HG03066 (cell line): ENCODE results near the gene CCDC174.
"Not testable (repeated sequence)": the region's sequence is repeated elsewhere in the genome, so short reads cannot be mapped to it uniquely, and the experiment has no call there.

ENCODE experiments used
- ATAC-seq: cut with Tn5 transposase; IDR thresholded peaks from one replicate; pipeline ENCODE4 v1.9.1; 2021; ENCODE audit warnings: low read depth; ENCODE audit not compliant: unreplicated experiment

The CCDC174 gene

DNA sequence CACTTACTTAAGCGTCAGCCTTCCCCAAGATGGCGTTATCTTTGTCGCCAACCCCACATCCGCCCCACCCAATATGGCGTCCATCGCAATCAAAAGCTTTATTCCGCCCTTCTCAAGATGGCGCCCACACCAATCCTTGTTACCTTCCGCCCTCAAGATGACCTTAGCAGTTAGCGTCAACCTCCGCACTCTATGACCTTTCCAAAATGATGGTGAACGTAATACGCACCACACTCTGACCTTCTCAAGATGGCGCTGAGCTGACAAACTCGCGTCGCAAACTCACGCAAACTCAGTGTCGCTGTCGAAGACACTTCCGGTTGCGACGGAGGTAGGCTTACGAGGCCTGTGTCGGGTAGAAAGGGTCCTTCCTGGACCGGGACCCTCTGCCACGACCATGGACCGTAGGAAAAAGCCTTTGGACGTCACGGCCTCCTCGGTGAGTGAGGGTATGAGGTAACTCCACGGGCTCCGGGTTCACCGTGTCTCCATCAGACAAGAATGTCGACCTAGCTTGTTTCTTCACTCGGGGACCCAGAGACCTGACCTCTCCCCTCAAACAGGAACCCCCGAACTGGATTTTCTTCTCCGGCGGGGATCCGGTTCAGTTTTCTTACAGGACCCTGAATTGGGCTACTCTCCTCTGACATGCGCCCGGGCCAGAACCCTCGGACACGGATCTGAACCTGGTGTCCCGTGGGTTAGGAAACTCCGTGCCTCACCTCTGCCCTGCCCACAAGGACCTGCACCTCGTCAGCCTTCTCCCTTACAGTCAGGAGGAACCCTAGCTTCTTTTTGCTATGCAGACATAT lies at the start of gene CCDC174:
Gene CCDC174 (plus strand): TSS at position 323 of the 812 bp plus-strand sequence. CDS start 75 bp downstream, at position 398.
- ATAC-seq = peak; percentile 98

DNA sequence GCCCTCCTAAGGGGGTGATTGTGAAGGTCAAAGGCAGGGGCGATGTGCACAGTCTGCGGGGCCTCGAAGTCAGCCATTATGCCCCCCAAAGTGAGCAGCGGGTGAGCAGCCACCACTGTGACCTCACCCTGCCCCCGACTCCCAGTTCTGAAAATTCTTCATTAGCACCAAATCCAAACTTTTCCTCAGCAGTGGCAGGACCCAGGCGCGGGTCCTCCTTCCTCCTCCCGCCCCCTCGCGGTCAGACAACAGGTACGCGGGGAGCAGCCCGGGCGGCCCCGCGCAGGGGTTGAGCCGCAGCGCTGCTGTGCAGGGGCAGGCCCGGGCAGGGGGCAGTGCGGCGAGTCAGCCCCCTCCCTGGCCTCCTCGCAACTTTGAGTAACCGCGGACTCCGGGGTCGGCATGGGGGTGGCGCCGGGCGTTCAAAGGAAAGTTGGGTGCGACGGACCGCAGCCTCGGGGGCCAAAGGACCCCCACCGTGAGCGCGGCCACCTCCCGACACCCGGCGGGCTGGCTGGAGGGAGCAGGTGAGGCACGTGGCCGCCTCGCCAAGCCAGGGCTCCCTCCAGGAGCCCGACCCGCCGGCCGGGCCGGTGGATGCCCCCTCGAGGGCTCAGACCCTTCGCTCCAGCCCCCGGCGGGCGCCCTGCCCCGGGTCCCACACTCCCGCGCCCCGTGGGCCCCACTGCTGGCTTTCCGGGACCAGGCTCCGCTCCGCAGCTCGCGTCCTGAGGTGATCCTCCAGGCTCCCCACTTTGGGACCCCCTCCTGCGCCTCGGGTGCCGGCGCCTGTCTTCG lies 49.4 kb upstream of the CCDC174 start:
- ATAC-seq = no peak

DNA sequence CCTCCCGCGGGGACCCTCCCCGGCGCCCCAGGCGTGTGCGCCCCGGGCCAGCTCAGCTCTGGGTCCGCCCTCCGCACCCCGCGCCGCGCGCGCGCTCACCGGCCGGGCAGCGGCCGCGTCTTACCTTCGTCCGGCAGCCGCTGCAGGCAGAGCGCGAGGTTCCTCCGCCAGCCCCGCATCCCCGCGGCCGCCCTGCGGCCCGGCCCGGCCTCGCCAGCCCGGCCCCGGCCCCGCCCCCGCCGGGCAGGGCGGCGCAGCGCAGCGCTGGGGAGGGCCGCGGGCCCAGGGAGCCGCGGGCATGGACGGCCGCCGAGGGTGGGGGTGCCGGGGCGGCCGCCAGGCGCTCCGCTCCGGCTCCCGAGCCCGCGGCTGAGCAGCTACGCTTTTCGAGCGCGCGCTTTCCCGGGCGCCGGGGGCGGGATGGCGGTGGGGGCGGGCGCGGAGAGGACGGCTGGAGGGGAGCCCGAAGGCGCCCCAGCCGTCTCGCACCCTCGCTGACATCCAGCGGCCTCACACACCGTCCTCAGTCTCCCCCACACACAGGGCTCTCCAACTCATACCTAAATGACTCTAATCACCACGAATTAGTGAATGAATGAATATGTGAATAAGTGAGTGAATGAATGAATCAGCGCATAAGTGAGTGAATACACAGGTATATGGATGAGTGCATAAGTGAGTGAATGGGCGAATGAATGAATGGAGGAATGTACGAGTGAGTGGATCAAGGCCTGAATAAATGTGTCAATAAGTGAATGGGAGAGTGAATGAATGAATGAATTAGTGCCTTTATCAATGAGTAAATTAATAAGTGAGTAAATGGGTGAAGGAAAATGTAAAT lies 48.5 kb upstream of the CCDC174 start:
- no peak for ATAC-seq

DNA sequence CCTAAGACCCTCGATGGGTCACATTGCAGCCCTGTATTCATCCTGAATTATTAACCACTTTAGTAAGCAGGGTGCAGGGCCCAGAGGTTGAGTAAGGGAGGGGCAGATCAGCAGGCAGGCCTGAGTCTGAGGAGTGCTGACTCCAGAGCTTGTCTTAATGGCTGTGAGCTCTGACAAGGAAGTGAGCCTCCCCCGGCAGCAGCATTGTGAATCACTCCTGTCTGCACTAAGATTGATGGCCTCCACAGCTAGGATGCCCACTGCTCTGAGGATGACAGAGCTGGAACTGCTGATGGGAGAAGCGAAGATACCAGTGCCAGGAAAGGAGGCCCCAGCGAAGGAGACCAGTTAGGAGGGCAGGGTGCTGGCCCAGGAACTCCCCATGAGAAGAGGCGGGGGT lies 46.5 kb upstream of the CCDC174 start:
- no peak for ATAC-seq

DNA sequence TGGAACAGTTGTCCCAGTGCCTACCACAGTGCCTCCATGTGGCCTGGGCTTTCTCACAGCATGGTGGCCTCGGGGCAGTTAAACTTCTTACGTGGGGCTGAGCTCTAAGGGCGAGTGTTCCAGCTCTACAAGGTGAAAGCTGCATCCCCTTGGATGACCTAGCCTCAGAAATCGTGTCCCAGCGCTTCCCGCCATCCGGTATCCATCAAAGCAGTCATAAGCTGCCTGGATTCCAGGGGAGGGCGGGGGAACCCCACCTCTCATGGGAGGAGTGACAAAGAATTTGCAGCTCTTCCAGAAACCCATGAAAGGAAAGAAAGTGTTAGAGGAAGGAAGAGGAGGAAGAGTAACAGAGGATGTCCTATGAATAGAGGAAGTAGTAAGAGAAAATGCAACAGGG lies 45.8 kb upstream of the CCDC174 start:
- no peak for ATAC-seq

DNA sequence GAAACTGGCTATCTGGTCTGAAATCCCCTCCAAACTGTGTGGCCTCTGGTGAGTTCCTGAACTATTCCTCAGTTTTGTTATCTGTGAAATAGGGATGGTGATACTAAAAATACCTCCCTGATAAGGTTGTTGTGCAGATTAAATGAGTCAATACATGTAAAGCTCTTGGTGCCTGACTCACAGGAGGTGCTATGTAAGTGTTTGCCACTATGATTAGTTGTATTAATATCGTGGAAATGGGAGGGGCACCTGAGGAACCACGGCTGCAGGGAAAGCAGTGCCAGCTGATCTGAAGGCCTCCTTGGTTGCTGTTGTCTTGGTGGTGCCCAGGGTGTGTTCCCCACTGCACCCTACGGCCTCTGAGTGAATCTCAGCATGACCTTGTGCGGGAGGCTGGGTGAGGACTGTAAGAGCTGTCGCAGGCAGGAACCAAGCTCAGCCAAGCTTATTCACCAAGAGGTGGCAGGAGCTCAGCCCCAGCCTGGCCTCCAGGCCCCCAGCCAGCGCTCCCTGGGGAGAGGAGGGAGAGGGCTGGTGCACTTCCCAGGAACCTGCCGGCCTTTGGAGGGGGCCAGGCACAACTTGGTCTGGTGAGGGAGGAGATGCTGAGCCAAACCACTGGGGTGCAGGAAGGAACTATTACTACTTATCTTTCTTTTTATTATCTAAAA lies 44.8 kb upstream of the CCDC174 start:
- no peak for ATAC-seq

DNA sequence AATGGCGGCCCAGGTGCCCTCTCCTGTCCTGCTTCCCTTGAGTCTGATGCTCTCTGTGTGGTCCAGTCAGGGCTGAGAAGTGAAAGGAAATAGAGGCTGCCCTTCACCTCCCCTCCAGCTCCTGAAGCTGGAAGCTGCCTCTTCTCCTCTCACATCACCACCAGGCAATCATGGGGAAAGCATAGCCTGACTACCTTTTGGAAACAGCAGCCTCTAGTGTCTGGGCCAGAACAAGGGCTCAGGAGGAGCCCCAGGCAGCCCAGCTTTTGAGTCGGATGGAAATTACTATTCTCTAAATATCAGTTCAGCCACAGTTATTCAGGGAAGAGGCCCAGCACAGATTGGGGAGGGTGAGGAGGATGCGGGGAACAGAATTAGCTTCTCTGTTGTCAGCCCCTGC lies 43.3 kb upstream of the CCDC174 start:
- ATAC-seq = no peak

DNA sequence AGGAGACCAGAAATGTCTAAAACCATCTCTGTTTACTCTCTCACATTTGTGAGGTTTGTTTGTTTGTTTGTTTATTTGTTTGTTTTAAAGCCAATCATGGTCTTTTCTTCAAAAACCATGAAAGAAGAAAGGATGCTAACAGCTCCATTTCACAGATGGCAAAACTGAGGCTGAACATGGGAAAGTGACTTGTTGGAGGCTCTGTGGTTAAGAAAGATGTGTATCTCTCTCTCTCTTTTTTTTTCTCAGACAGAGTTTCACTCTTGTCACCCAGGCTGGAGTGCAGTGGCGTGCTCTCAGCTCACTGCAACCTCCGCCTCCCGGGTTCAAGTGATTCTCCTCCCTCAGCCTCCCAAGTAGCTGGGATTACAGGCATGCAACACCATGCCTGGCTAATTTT lies 42.5 kb upstream of the CCDC174 start:
- not testable (repeated sequence) for ATAC-seq

DNA sequence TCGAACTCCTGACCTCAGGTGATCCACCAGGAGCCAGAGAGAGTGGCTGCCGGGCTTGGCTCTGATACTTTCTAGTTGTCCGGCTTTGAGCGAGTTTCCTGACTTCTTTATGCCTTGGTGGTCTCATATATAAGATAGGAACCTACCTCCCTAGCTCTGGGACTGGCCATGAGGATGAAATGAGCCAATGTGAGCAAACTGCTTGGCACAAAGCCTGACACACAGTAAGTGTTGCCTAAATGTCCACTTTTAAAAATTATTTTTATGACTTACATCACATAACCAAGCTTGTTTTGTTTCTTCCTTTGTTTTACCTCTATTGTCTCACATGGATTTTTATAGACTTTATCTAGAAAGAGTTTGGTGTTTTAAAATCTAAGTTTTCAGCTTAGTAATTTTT lies 42.1 kb upstream of the CCDC174 start:
- no peak for ATAC-seq

DNA sequence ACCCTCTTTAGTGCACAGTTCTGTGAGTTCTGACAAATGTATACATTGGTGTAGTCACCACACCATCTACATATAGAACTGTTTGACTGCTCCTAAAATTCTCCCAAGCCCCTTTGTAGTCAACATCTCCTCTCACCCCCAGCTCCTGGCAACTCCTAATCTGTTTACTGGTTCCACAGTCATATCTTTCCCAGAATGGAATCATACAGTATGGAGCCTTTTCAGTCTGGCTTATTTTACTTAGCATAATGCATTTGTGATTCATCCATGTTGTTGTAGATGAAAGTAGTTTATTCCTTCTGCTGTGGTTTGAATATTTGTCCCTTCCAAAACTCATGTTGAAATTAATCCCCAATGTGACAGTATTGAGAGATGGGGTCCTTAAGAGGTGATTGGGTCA lies 41.6 kb upstream of the CCDC174 start:
- ATAC-seq = no peak

DNA sequence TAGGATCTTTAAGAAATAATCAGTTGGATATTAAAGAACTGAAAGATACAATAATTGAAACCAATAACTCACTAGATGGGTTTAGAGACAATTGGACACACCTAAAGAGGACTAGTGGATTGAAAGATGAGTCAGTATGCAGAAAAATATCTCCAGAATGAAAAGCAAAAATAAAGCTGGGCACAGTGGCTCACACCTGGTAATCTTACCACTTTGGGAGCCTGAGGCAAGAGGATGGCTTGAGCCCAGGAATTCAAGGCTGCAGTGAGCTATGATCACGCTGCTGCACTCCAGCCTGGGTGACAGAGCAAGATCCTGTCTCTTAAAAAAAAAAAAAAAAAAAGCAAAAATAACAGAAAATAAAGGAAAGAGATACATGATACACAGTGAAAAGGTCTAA lies 37.4 kb upstream of the CCDC174 start:
- ATAC-seq = no peak

DNA sequence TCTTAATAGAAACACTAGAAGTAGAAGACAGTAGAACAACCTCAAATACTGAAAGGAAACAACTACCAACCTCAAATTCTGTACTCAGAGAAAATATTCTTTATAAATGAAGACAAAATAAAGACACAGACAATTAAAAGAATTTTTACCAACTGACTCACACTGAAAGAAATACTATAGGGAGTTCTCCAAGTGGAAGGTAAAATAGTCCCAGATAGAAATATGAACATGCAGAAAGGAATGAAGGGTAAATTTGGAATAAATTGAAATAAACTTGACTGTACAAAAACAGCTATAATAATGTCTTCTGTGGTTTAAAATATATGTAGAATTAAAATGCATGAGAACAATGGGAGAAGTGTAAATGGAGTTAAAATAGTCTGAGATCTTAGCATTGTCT lies 36.7 kb upstream of the CCDC174 start:
- no peak for ATAC-seq

DNA sequence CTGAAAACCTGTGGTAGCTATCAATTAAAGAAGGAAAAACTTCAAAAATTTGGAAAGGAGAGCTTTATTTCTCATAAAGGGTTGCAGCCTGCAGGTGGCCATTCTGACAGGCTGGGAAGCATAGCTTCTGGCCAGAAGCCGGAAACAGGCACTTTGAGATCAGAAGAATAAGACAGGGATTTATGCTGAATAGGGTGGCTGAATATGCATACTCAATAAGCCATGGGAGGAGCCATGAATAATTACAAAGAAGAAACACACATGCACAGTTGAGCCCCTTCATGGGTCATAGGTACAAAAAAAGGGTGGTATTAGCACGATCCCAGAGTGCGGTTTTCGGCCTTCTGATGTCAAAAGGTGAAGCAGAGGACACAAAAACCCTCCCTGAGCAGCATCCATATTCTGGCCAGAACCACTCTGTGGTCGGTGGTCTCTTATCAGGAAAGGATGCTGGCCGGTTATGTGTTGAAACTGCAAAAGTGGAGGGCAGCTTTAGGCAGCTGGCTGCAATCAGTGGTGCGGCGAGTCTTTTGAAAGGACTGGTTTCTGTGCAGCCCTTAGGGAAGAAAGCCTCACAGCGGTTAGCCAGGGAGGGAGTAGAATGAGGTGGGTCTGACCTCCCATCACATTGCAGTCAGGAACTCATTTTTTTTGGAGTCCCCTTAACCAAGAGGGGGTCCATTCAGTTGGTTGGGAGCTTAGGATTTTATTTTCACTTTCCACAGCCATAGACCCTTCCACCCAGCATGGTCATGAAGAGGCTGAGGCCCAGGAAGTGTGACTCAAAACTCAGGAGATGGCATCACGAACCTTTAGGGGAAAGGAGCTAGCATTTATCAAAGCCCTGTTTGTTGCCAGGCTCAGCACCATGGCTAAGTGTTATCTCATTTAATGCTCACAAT lies 34.7 kb upstream of the CCDC174 start:
- ATAC-seq = no peak

DNA sequence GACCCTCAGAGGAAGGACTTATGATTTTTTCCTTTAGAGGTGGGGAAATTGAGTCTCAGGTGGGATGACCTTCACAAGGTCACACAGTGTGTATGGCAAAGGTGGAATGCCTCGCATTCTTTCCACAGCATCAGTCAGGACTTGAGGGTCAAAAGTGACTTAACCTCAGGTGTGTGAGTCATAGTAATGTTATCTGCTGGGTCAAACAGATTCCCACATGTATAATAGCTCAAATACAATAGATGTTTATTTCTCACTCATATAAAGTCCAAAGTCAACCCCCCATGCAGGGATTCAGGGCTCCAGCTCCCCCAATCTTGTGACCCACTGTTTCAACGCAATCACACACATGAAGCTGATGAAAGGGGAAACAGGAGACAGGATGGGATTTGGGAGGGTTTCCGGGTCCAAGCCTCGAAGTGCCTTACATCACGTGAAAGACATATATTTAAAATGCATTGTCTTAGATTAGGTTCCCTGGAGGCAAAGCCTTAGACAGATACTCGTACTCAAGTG lies 34.0 kb upstream of the CCDC174 start:
- no peak for ATAC-seq

DNA sequence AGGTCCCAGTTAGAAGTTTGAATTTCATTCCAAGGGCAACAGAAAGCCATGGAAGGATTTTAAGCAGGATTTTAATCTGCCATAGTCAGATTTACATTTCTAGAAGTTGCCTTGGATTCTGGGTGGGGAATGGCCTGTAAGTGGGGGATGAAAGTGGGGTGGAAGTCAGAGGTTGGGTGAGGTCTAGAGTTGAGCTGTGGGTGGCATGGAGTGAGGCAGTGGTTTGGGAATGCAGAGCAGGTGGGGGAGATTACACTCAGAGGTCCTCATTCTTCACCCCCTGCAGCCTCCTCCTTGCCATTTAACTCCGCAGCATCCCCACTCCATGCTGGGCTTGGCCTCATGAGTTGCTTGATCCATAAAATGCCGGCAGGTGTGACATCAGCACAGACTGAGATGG lies 32.0 kb upstream of the CCDC174 start:
- ATAC-seq = no peak

DNA sequence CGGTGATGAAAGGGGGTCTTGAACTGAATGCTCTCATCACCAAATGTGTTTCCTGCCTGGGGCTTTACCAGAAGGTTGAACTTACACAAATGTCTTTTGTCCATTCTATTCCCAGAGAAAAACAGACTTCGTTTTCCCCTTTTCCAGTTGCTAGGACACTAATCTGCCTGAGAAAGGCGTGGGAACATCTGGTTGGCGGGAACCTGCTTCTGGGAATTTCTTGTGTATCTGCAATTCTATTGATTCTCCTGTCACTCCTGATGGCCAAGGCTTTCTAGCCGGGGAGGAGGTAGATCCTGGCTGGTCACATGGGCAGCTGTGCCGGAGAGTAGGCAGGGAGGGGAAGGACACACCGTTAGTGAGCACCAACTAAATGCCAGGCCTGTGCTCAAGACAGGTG lies 31.1 kb upstream of the CCDC174 start:
- no peak for ATAC-seq

DNA sequence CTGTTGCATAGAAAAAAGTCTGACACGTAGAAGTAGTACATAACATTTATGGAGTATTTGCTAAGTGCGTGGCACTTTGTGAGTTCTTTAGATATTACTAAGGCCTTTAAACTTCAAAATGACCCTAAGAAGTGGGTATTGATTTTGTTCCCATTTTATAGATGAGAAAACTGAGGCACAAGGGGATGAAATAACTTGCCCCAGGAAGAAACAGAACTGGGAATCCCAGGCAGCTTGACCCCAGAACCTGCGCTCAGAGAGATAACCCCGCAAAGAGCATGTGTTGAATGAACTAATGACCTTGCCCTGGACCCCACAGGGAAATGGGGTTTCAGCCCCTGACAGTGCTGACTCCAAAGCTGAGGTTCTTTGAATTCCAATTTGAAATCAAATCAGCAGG lies 30.5 kb upstream of the CCDC174 start:
- no peak for ATAC-seq

DNA sequence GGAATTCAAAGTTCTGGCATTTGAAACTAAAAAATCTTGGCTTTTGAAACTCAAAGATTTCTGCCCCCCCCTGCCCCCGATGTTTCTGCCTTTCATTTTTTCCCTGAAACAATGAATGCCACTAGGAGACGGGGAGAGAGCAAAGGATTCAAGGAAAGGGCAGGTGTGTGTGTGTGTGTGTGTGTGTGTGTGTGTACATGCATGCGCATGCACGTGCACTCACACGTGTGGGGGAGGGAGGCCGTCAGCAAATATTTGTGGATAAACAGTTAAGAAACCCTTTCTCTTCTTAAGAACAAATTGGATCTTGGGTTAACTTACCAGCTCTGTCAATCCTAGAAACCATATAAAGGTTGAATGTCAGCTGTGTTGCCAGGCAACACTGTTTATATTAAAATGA lies 29.2 kb upstream of the CCDC174 start:
- no peak for ATAC-seq

DNA sequence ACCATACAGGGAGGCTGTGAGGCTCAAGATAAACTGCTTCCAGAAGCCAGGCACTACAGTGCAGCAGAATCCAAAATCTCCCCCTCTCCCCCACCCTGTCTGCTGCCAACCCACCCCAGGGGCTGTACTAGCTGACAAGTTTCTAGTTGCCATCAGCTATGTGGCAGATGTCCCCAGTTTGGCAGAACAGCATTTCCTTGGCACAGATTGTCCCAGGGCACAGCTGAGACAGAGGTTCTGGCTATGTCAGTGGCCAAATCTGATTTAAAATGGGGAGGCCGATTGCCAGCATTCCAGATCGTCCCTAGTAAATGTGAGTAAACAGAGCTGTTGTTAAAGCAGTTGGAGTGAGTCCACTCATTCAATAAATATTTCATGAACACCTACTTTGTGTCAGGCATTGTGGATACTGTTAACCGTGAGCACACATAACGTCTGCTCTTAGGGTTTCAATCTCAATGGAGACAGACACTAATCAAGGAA lies 28.0 kb upstream of the CCDC174 start:
- no peak for ATAC-seq
